UCSD-AML1 (cell line): Measurements from ENCODE around the gene CIAO3.
"Not testable (repeated sequence)": the region's sequence is repeated elsewhere in the genome, so short reads cannot be mapped to it uniquely, and the experiment has no call there.

ENCODE experiments used
- DNase-seq: peaks from one replicate; lab custom pipeline; 2025; ENCODE audit not compliant: unreplicated experiment; lab: John Stamatoyannopoulos, UW

Gene CIAO3

DNA sequence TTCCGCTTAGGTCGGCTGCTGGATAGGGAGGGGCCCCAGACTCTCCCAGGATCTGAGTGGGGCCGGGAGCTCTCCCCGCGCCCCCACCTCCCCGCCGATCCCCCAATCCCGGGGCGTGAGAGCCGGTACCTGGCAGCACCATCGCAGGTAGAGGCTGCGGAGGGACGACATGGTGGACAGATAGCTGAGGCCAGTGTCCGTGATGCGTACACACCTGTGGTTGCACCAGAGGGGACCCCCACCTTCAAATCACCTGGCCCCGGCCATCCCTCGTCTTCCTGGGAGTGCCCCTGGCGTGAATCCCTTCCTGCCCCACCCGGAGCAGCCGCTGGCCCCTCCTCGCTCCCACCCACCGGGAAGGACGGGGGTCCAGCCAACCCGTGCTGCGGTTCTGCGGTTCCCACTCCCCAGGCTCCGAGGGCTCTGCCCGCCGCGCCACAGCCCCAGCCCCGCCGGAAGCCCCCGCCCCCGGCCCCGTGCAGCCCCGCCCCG, 45.9 kb downstream of the CIAO3 start:
- DNase-seq: no peak

- DNase-seq: no peak
These were observed 46.5 kb downstream of the CIAO3 start for GRCh38 chr16:694187-694862.

DNA sequence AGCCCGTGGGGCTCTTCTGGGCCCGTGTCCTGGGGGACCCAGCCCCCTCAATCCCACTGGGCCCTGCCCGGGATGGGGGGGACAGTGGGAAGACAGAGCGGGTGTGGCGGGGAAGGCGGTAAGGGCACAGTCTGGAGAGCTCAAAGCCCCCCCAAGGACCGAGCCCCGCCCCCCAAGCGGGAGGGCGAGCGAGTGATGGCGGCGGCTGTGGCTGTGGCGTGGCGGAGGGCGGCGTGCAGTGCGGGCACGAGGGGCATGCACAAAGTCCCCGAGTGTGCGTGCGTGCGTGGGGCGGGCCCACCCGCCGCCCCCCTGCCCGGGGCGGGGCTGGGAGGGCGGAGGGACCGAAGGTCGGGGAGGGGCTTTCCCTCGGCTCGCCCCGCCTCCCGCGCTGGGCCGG, 47.0 kb downstream of the CIAO3 start:
- no peak for DNase-seq

GRCh38 chr16:693364-693763, 47.4 kb downstream of the CIAO3 start:
- DNase-seq: no peak

- DNase-seq: no peak
These were observed 48.3 kb downstream of the CIAO3 start for GRCh38 chr16:692356-693108.

GRCh38 chr16:691242-691641, 49.6 kb downstream of the CIAO3 start:
- not testable (repeated sequence) for DNase-seq

GRCh38 chr16:689175-689897, 51.5 kb downstream of the CIAO3 start:
- no peak for DNase-seq

DNA sequence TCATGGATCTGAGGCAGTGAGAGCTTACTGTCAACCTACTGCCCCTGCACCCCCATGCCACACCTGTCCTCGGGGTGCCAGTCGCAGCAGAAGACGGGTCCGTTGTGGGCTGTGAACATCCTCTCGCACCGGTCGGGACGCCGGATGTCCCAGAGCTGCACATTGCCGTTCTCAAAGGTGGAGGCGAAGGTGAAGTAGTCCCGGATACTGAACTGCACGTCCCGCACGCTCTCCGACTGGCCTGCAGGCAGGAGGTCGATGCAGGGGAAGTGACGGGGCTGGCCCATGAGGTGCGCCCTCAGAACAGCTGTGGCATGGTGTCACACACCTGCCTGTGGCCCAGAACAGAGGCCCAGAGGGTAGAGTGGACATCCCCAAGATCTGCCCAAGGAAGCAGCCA, 53.3 kb downstream of the CIAO3 start:
- no peak for DNase-seq

GRCh38 chr16:686459-687260, 54.1 kb downstream of the CIAO3 start:
- no peak for DNase-seq

DNA sequence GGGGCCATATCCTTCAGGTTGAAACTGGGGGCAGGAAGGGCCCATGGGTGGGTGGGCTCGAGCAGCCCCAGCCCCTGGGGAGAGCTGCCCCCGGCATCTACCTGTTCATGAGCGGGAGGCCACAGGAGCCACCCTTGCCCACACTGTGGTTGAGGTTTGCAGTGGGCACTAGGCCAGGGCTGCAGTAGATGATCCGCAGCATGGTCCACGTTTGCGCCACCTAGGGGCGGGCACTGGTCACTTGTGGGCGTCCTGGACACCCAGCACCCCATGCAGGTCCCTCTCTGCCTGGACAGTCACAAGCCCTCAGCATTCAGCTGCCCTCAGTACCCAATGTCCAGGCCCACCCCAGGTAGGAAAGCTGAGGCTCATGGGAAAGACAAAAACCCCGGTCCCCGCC, 54.8 kb downstream of the CIAO3 start:
- peak; percentile 45 for DNase-seq

- no peak for DNase-seq
These were observed 55.7 kb downstream of the CIAO3 start for GRCh38 chr16:684961-685696.

DNA sequence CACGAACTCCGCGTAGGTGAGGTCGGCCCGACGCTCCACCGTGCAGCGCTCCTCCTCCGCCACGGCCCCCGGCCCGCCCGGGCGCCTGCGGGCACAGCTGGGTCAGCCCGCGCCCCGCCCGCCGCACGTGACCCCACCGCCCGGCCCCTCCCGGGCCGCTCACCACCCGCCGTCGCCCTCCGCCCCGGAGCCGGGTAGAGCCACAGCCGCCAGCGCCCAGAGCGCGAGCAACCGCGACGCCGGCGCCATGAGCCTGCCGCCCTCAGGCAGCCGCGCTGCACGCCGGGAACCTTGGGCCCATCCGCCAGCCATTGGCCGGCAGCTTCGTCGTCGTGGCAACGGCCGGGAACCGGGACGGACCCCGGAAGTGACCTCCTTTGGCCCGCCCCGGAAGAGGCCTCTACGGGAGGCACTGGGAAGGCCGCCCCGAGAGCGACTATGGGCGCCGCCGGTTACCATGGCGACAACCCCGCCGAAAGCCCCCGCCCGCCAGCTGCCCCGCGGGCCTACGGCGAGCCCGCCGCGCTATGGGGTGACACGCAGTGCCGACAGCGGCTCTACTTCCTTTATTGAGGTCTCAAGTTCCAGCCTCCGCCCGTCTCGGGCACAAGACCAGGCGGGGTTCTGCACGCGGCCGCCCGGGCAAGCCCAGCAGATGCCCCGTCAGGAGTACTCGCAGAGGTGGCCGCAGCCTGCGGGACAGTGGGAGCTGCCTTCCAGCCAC, 56.6 kb downstream of the CIAO3 start, which contains the start of gene JMJD8:
Gene JMJD8, minus strand, starts transcription at position 264 of the 724 bp plus-strand sequence. Its CDS starts 15 bp downstream, at position 249.
- peak; percentile 93 for DNase-seq

- DNase-seq: no peak
These were observed 57.3 kb downstream of the CIAO3 start for GRCh38 chr16:683396-684070.

DNA sequence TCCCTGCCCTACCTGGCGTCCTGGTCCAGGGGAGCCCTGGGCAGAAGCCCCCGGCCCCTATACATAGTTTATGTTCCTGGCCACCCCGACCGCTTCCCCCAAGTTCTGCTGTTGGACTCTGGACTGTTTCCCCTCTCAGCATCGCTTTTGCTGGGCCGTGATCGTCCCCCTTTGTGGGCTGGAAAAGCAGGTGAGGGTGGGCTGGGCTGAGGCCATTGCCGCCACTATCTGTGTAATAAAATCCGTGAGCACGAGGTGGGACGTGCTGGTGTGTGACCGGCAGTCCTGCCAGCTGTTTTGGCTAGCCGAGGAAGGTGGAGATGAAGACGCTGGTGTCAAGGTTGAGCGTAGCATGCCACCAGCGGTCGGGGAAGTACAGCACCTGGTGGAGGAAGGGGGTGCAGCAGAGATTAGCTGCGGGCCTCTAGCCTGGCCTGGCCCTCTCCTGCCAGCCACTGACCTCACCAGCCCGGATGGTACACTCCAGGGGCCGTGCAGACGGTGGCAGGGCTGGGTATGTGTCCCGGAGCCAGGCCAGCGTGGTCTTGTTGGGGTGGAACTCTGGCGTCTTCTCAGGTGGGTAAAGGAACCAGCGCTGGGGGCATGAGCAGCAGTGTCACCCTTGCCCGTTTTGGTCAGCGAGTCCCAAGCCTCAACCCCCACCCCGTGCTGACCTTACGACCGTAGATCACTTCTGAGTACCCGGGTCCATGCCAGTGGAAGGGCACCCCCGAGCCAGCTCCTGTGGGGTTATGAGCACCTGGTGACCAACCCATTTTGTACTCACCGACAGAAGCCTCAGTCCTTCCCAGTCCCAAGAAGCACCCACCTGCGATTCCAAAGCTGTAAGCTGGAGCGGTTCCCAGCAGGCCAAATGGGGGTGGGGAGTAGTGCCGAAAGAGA, 58.1 kb downstream of the CIAO3 start:
- no peak for DNase-seq

GRCh38 chr16:681746-682427, 58.9 kb downstream of the CIAO3 start:
- DNase-seq: no peak

GRCh38 chr16:680967-681745, 59.6 kb downstream of the CIAO3 start:
- DNase-seq: peak; percentile 50

GRCh38 chr16:680625-680945, 60.2 kb downstream of the CIAO3 start:
- no peak for DNase-seq
